Measurements from ENCODE around the gene MYF6. TPM values are rescaled to one million over a fixed set of nuclear protein-coding genes. Genes with fewer than 3 reads are reported as not detected.
"Not testable (repeated sequence)": the region's sequence is repeated elsewhere in the genome, so short reads cannot be mapped to it uniquely, and the experiment has no call there.

MYF6 gene
- not detected for polyA plus RNA-seq (2013, experiment 1 of 2)
- polyA plus RNA-seq (2013, experiment 2 of 2), result not detected

GRCh38 chr12:80707126-80707829 lies at the start of gene MYF6:
Gene MYF6 (plus strand): TSS chr12:80707634. CDS start chr12:80707720, 86 bp downstream.
- Histone ChIP-seq H3K4me3 (ENCODE audit: low read length) (peak within 1 kb of the TSS; percentile 43), H3K27me3 (ENCODE audit: insufficient read depth, low read length) (peaks cover 87% of the 10 kb centered on the region)

GRCh38 chr12:80659512-80660063 lies 47.8 kb upstream of the MYF6 start:
- Histone ChIP-seq H3K4me3 (ENCODE audit: low read length) (no peak overlapping the region), H3K27ac (ENCODE audit: low read depth, low read length) (no peak overlapping the region)
- 88% methylated on average over 5 of the region's 5 CpGs for WGBS

More at GRCh38 chr12:80707126-80707829, at the start of gene MYF6:
- WGBS, result 81% methylated on average over 4 of the region's 4 CpGs
- no peak within 1 kb of the TSS for H3K9ac ChIP-seq (ENCODE audit: low read depth, low read length)
- no peaks in the 10 kb centered on the region for H3K9me3 ChIP-seq (ENCODE audit: insufficient read depth, low read depth, low read length)
- H3K36me3 ChIP-seq (ENCODE audit: insufficient read depth, low read length), result no peaks in the 10 kb centered on the region
- H3K4me1 ChIP-seq (ENCODE audit: insufficient read depth, low read length), result peaks cover 41% of the 10 kb centered on the region
- no peak within 1 kb of the TSS for H3K27ac ChIP-seq (ENCODE audit: low read depth, low read length)

GRCh38 chr12:80662586-80662985 lies 44.8 kb upstream of the MYF6 start:
- no peak overlapping the region for H3K9ac ChIP-seq (ENCODE audit: low read depth, low read length)
- no peak overlapping the region for H3K4me3 ChIP-seq (ENCODE audit: low read length)
- no peaks in the 10 kb centered on the region for H3K36me3 ChIP-seq (ENCODE audit: insufficient read depth, low read length)

More at GRCh38 chr12:80659512-80660063, 47.8 kb upstream of the MYF6 start:
- no peaks in the 10 kb centered on the region for H3K27me3 ChIP-seq (ENCODE audit: insufficient read depth, low read length)
- H3K9me3 ChIP-seq (ENCODE audit: insufficient read depth, low read depth, low read length), result no peaks in the 10 kb centered on the region
- H3K36me3 ChIP-seq (ENCODE audit: insufficient read depth, low read length), result no peaks in the 10 kb centered on the region
- no peak overlapping the region for H3K9ac ChIP-seq (ENCODE audit: low read depth, low read length)
- no peaks in the 10 kb centered on the region for H3K4me1 ChIP-seq (ENCODE audit: insufficient read depth, low read length)

GRCh38 chr12:80670214-80670613 lies 37.2 kb upstream of the MYF6 start:
- Histone ChIP-seq H3K9me3 (ENCODE audit: insufficient read depth, low read depth, low read length) (no peaks in the 10 kb centered on the region), H3K4me3 (ENCODE audit: low read length) (no peak overlapping the region), H3K9ac (ENCODE audit: low read depth, low read length) (no peak overlapping the region), H3K27ac (ENCODE audit: low read depth, low read length) (no peak overlapping the region), H3K4me1 (ENCODE audit: insufficient read depth, low read length) (no peaks in the 10 kb centered on the region), H3K36me3 (ENCODE audit: insufficient read depth, low read length) (no peaks in the 10 kb centered on the region), H3K27me3 (ENCODE audit: insufficient read depth, low read length) (no peaks in the 10 kb centered on the region)
- WGBS, result 83% methylated on average over 5 of the region's 5 CpGs

More at GRCh38 chr12:80662586-80662985, 44.8 kb upstream of the MYF6 start:
- Histone ChIP-seq H3K4me1 (ENCODE audit: insufficient read depth, low read length) (no peaks in the 10 kb centered on the region), H3K27ac (ENCODE audit: low read depth, low read length) (no peak overlapping the region), H3K9me3 (ENCODE audit: insufficient read depth, low read depth, low read length) (no peaks in the 10 kb centered on the region), H3K27me3 (ENCODE audit: insufficient read depth, low read length) (no peaks in the 10 kb centered on the region)

GRCh38 chr12:80676042-80676636 lies 31.3 kb upstream of the MYF6 start:
- WGBS, result 94% methylated on average over 13 of the region's 13 CpGs
- not testable (repeated sequence) for H3K27ac ChIP-seq (ENCODE audit: low read depth, low read length); H3K4me1 ChIP-seq (ENCODE audit: insufficient read depth, low read length); H3K4me3 ChIP-seq (ENCODE audit: low read length); H3K9me3 ChIP-seq (ENCODE audit: insufficient read depth, low read depth, low read length); H3K9ac ChIP-seq (ENCODE audit: low read depth, low read length); H3K36me3 ChIP-seq (ENCODE audit: insufficient read depth, low read length); H3K27me3 ChIP-seq (ENCODE audit: insufficient read depth, low read length)

- no peaks in the 10 kb centered on the region for H3K27me3 ChIP-seq (ENCODE audit: insufficient read depth, low read length)
- 98% methylated on average over 1 of the region's 1 CpG for WGBS
Measured at GRCh38 chr12:80676856-80677255, 30.6 kb upstream of the MYF6 start.

GRCh38 chr12:80677994-80678393 lies 29.4 kb upstream of the MYF6 start:
- no peaks in the 10 kb centered on the region for H3K27me3 ChIP-seq (ENCODE audit: insufficient read depth, low read length)
- no CpG with 5 or more reads among the region's 1 CpG for WGBS
- H3K4me1 ChIP-seq (ENCODE audit: insufficient read depth, low read length), result peaks cover 5% of the 10 kb centered on the region
- no peaks in the 10 kb centered on the region for H3K9me3 ChIP-seq (ENCODE audit: insufficient read depth, low read depth, low read length)
- H3K27ac ChIP-seq (ENCODE audit: low read depth, low read length), result no peak overlapping the region
- no peak overlapping the region for H3K9ac ChIP-seq (ENCODE audit: low read depth, low read length)
- no peaks in the 10 kb centered on the region for H3K36me3 ChIP-seq (ENCODE audit: insufficient read depth, low read length)
- H3K4me3 ChIP-seq (ENCODE audit: low read length), result no peak overlapping the region

More at GRCh38 chr12:80676856-80677255, 30.6 kb upstream of the MYF6 start:
- Histone ChIP-seq H3K27ac (ENCODE audit: low read depth, low read length) (no peak overlapping the region), H3K36me3 (ENCODE audit: insufficient read depth, low read length) (no peaks in the 10 kb centered on the region), H3K4me3 (ENCODE audit: low read length) (no peak overlapping the region), H3K9ac (ENCODE audit: low read depth, low read length) (no peak overlapping the region), H3K9me3 (ENCODE audit: insufficient read depth, low read depth, low read length) (no peaks in the 10 kb centered on the region), H3K4me1 (ENCODE audit: insufficient read depth, low read length) (peaks cover 4% of the 10 kb centered on the region)

GRCh38 chr12:80679346-80680131 lies 27.9 kb upstream of the MYF6 start:
- WGBS, result 96% methylated on average over 3 of the region's 3 CpGs
- Histone ChIP-seq H3K36me3 (ENCODE audit: insufficient read depth, low read length) (no peaks in the 10 kb centered on the region), H3K27me3 (ENCODE audit: insufficient read depth, low read length) (no peaks in the 10 kb centered on the region), H3K4me1 (ENCODE audit: insufficient read depth, low read length) (peaks cover 17% of the 10 kb centered on the region), H3K9me3 (ENCODE audit: insufficient read depth, low read depth, low read length) (no peaks in the 10 kb centered on the region), H3K27ac (ENCODE audit: low read depth, low read length) (no peak overlapping the region), H3K4me3 (ENCODE audit: low read length) (no peak overlapping the region), H3K9ac (ENCODE audit: low read depth, low read length) (no peak overlapping the region)

- no peaks in the 10 kb centered on the region for H3K27me3 ChIP-seq (ENCODE audit: insufficient read depth, low read length)
- H3K4me1 ChIP-seq (ENCODE audit: insufficient read depth, low read length), result peaks cover 24% of the 10 kb centered on the region
- no peak overlapping the region for H3K9ac ChIP-seq (ENCODE audit: low read depth, low read length)
- no peak overlapping the region for H3K27ac ChIP-seq (ENCODE audit: low read depth, low read length)
- H3K4me3 ChIP-seq (ENCODE audit: low read length), result no peak overlapping the region
- 100% methylated on average over 1 of the region's 2 CpGs for WGBS
- no peaks in the 10 kb centered on the region for H3K9me3 ChIP-seq (ENCODE audit: insufficient read depth, low read depth, low read length)
- no peaks in the 10 kb centered on the region for H3K36me3 ChIP-seq (ENCODE audit: insufficient read depth, low read length)
Measured at GRCh38 chr12:80681287-80681686, 26.1 kb upstream of the MYF6 start.

GRCh38 chr12:80681786-80682185 lies 25.6 kb upstream of the MYF6 start:
- Histone ChIP-seq H3K9me3 (ENCODE audit: insufficient read depth, low read depth, low read length) (no peaks in the 10 kb centered on the region), H3K4me1 (ENCODE audit: insufficient read depth, low read length) (peaks cover 24% of the 10 kb centered on the region), H3K9ac (ENCODE audit: low read depth, low read length) (no peak overlapping the region), H3K4me3 (ENCODE audit: low read length) (no peak overlapping the region), H3K36me3 (ENCODE audit: insufficient read depth, low read length) (no peaks in the 10 kb centered on the region), H3K27ac (ENCODE audit: low read depth, low read length) (no peak overlapping the region), H3K27me3 (ENCODE audit: insufficient read depth, low read length) (no peaks in the 10 kb centered on the region)
- 96% methylated on average over 3 of the region's 3 CpGs for WGBS

GRCh38 chr12:80684077-80684495 lies 23.3 kb upstream of the MYF6 start:
- 20% methylated on average over 7 of the region's 7 CpGs for WGBS
- peak overlapping the region; percentile 35 for H3K4me3 ChIP-seq (ENCODE audit: low read length)
- peak overlapping the region; percentile 64 for H3K9ac ChIP-seq (ENCODE audit: low read depth, low read length)
- H3K36me3 ChIP-seq (ENCODE audit: insufficient read depth, low read length), result no peaks in the 10 kb centered on the region
- H3K27ac ChIP-seq (ENCODE audit: low read depth, low read length), result peak overlapping the region; percentile 90
- H3K27me3 ChIP-seq (ENCODE audit: insufficient read depth, low read length), result no peaks in the 10 kb centered on the region
- peaks cover 24% of the 10 kb centered on the region for H3K4me1 ChIP-seq (ENCODE audit: insufficient read depth, low read length)
- H3K9me3 ChIP-seq (ENCODE audit: insufficient read depth, low read depth, low read length), result no peaks in the 10 kb centered on the region

Measured in HUES64 (cell line).